GM12875 (cell line): Measurements from ENCODE around the gene AGAP1.

ENCODE experiments used
- H3K4me3 ChIP-seq: one replicate; pipeline ENCODE4 v1.5.1; 2011; ENCODE audit warnings: low read depth, low read length, control low read depth
- TF ChIP-seq, protein P1 (sequence below): IDR thresholded peaks from 2 replicates; pipeline ENCODE4 v1.5.1; 2011; ENCODE audit warnings: low read depth, mild to moderate bottlenecking, control low read depth, inconsistent platforms, low read length, moderate library complexity, borderline replicate concordance; ENCODE audit not compliant: insufficient read depth

AGAP1 gene

GRCh38 chr2:235723371-235723770 is 229.5 kb downstream of the AGAP1 start:
- TF ChIP-seq, protein P1, sequence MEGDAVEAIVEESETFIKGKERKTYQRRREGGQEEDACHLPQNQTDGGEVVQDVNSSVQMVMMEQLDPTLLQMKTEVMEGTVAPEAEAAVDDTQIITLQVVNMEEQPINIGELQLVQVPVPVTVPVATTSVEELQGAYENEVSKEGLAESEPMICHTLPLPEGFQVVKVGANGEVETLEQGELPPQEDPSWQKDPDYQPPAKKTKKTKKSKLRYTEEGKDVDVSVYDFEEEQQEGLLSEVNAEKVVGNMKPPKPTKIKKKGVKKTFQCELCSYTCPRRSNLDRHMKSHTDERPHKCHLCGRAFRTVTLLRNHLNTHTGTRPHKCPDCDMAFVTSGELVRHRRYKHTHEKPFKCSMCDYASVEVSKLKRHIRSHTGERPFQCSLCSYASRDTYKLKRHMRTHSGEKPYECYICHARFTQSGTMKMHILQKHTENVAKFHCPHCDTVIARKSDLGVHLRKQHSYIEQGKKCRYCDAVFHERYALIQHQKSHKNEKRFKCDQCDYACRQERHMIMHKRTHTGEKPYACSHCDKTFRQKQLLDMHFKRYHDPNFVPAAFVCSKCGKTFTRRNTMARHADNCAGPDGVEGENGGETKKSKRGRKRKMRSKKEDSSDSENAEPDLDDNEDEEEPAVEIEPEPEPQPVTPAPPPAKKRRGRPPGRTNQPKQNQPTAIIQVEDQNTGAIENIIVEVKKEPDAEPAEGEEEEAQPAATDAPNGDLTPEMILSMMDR: no peak
- no peak overlapping the region for H3K4me3 ChIP-seq

- H3K4me3 ChIP-seq: no peak overlapping the region
- TF ChIP-seq, protein P1: no peak
Observed at GRCh38 chr2:235723811-235724465, 230.1 kb downstream of the AGAP1 start.

- no peak overlapping the region for H3K4me3 ChIP-seq
- TF ChIP-seq, protein P1: no peak
Observed at GRCh38 chr2:235725016-235725489, 231.2 kb downstream of the AGAP1 start.

DNA sequence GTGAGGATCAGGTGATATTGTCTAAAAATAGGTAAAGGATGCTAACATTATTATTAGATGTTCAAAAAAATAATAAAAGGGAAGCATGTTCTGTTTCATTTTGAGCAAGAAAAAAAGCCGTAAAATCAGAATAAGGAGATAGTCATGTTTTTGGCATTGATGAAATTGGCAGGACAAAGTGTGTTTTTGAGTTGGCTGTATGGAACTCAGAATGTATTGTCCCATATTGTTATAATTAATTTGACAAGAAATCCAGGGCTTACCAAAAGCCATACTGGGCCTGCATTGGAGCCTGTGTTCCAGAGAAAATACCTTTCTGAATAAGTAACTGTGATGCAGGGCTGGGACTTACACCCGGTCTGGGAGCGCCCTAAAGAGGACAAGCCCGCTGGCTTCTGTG is 232.0 kb downstream of the AGAP1 start:
- TF ChIP-seq, protein P1: no peak

GRCh38 chr2:235726554-235726953 is 232.7 kb downstream of the AGAP1 start:
- TF ChIP-seq, protein P1: no peak
- no peak overlapping the region for H3K4me3 ChIP-seq

More for the DNA sequence above, 232.0 kb downstream of the AGAP1 start:
- no peak overlapping the region for H3K4me3 ChIP-seq

- H3K4me3 ChIP-seq: no peak overlapping the region
- TF ChIP-seq, protein P1: no peak
Observed at GRCh38 chr2:235727174-235727573, 233.3 kb downstream of the AGAP1 start.
